ENCODE results near the gene MAD1L1.
"Not testable (repeated sequence)": the region's sequence is repeated elsewhere in the genome, so short reads cannot be mapped to it uniquely, and the experiment has no call there.

MAD1L1 gene

GRCh38 chr7:1995911-1996420 lies 236.8 kb downstream of the MAD1L1 start:
- not testable (repeated sequence) for H3K9me3 ChIP-seq (ENCODE audit: control insufficient read depth, insufficient read depth, low read length); H3K9ac ChIP-seq (ENCODE audit: low read depth, low read length); H3K4me1 ChIP-seq (ENCODE audit: insufficient read depth, low read length); H3K36me3 ChIP-seq (ENCODE audit: insufficient read depth, low read length)

GRCh38 chr7:1995426-1995825 lies 237.3 kb downstream of the MAD1L1 start:
- Histone ChIP-seq H3K4me1 (ENCODE audit: insufficient read depth, low read length) (no peaks in the 10 kb centered on the region), H3K9me3 (ENCODE audit: control insufficient read depth, insufficient read depth, low read length) (no peaks in the 10 kb centered on the region), H3K36me3 (ENCODE audit: insufficient read depth, low read length) (no peaks in the 10 kb centered on the region), H3K9ac (ENCODE audit: low read depth, low read length) (no peak overlapping the region)

DNA sequence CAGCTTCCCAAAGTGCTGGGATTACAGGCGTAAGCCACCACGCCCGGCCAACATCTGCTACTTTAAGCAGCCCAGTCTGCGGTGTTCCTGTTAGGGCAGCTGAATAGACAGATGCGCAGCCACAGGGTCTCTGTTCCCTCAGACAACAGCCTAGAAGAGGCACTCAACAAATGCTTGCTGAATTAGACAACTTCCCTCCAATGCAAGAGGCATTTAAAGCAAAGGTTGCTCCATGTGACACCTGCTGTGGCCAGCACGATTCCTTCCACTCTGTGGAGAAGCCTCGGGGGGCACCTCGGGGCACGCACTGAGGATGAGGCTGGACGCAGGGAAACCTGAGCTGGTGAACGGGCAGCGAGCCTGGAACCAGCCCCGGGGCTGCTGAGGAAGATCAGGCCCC lies 237.8 kb downstream of the MAD1L1 start:
- no peak overlapping the region for H3K9ac ChIP-seq (ENCODE audit: low read depth, low read length)

DNA sequence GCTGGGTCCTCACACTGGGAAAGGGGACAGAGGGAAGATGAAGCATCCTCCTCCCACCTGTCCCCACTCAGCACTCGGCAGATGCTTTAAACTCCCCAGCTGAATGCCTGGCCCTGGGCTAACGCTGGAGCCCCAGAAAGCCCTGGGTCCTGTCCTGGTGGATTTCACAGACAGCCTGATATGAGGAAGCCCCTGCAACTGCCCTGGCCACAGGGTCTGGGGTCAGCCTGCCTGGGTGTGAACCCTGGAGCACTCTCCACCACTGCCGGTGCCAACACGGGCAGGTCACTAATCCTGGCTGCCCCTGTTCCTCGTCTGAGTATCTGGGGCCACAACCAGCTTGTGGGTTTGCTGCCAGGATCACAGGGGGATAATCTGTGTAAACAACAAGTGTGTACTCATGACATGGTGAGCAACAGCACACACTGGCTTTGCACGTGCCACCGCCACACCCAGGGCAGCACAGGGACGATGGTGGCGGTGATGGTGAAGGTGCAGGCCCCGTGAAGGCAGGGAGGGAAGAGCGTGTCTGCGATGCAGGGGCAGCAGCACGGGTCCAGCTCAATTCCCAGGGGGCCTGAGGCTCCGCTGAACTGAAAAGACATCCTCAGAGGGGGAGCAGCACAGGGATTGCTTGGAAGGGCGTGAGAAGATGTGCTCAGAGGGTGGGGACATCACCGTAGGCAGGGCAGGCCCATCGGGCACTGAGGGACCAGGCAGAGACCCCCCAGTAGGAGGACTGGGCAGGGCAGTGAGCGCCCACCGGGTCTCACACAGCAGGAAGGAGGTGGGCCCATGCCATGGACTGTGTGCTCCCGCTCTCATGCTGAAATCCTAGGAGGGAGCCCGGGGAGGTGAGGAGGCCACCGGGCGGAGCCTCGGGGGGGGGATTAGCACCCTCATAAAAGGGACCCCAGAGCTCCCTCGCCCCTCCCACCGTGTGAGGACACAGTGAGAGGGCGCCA lies 238.7 kb downstream of the MAD1L1 start:
- Histone ChIP-seq H3K36me3 (ENCODE audit: insufficient read depth, low read length) (no peaks in the 10 kb centered on the region), H3K9ac (ENCODE audit: low read depth, low read length) (no peak overlapping the region), H3K4me1 (ENCODE audit: insufficient read depth, low read length) (no peaks in the 10 kb centered on the region), H3K9me3 (ENCODE audit: control insufficient read depth, insufficient read depth, low read length) (no peaks in the 10 kb centered on the region)

More for the DNA sequence above, 237.8 kb downstream of the MAD1L1 start:
- Histone ChIP-seq H3K9me3 (ENCODE audit: control insufficient read depth, insufficient read depth, low read length) (no peaks in the 10 kb centered on the region), H3K36me3 (ENCODE audit: insufficient read depth, low read length) (no peaks in the 10 kb centered on the region), H3K4me1 (ENCODE audit: insufficient read depth, low read length) (no peaks in the 10 kb centered on the region)

GRCh38 chr7:1993031-1993695 lies 239.6 kb downstream of the MAD1L1 start:
- Histone ChIP-seq H3K4me1 (ENCODE audit: insufficient read depth, low read length) (no peaks in the 10 kb centered on the region), H3K9me3 (ENCODE audit: control insufficient read depth, insufficient read depth, low read length) (no peaks in the 10 kb centered on the region), H3K36me3 (ENCODE audit: insufficient read depth, low read length) (no peaks in the 10 kb centered on the region), H3K9ac (ENCODE audit: low read depth, low read length) (no peak overlapping the region)

DNA sequence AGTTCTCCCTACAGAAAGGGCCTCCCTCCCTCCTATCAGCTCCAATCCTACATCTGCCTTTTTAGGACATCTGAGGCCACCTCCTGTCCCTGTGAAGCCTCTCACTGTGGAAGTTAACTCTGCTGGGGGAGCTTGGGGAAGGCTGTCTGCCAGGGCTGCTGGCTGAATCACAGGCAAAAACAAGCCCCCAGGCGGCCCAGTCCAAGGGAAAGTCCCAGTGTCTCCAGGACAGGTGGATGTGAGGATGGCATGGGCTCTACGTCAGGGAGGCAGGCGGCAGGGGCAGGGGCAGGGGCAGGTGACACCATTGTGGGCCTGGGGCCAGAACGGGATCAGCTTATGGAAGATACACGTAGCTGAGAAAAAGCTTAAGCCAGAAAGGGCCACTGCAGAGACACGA lies 240.2 kb downstream of the MAD1L1 start:
- H3K36me3 ChIP-seq (ENCODE audit: insufficient read depth, low read length), result no peaks in the 10 kb centered on the region
- H3K9ac ChIP-seq (ENCODE audit: low read depth, low read length), result no peak overlapping the region
- no peaks in the 10 kb centered on the region for H3K4me1 ChIP-seq (ENCODE audit: insufficient read depth, low read length)
- no peaks in the 10 kb centered on the region for H3K9me3 ChIP-seq (ENCODE audit: control insufficient read depth, insufficient read depth, low read length)

- H3K9me3 ChIP-seq (ENCODE audit: control insufficient read depth, insufficient read depth, low read length), result no peaks in the 10 kb centered on the region
- H3K4me1 ChIP-seq (ENCODE audit: insufficient read depth, low read length), result peaks cover 3% of the 10 kb centered on the region; the same call in 1 of the 2 replicates
- H3K9ac ChIP-seq (ENCODE audit: low read depth, low read length), result no peak overlapping the region
- H3K36me3 ChIP-seq (ENCODE audit: insufficient read depth, low read length), result no peaks in the 10 kb centered on the region; the same call in 1 of the 2 replicates
Measured at GRCh38 chr7:1990001-1990670, 242.6 kb downstream of the MAD1L1 start.

GRCh38 chr7:1989049-1989860 lies 243.5 kb downstream of the MAD1L1 start:
- H3K9ac ChIP-seq (ENCODE audit: low read depth, low read length), result no peak overlapping the region
- H3K9me3 ChIP-seq (ENCODE audit: control insufficient read depth, insufficient read depth, low read length), result no peaks in the 10 kb centered on the region
- H3K36me3 ChIP-seq (ENCODE audit: insufficient read depth, low read length), result no peaks in the 10 kb centered on the region; the same call in 1 of the 2 replicates
- H3K4me1 ChIP-seq (ENCODE audit: insufficient read depth, low read length), result peaks cover 4% of the 10 kb centered on the region; the same call in 1 of the 2 replicates

DNA sequence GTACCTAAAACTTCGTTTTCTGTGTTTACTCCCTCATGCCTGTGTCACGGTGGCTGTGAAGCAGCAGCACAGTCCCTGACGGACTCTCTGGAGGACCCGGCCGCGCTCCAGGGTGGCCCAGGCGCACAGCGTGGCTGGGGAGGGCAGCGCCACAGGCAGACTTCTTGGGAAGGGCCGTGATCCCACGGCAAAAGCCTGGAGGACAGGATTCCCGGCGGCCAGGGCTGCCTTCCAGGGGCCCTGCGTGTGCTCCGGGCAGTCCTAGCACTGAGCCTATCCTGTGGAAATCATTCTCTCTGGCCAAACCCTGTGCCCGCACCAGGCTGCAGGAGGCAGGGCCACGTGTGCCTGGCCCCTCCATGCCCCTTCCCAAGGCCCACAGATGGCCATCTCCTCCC lies 244.2 kb downstream of the MAD1L1 start:
- H3K9ac ChIP-seq (ENCODE audit: low read depth, low read length), result no peak overlapping the region
- peaks cover 4% of the 10 kb centered on the region; the same call in 1 of the 2 replicates for H3K4me1 ChIP-seq (ENCODE audit: insufficient read depth, low read length)
- H3K36me3 ChIP-seq (ENCODE audit: insufficient read depth, low read length), result no peaks in the 10 kb centered on the region; the same call in 1 of the 2 replicates
- H3K9me3 ChIP-seq (ENCODE audit: control insufficient read depth, insufficient read depth, low read length), result no peaks in the 10 kb centered on the region

- no peaks in the 10 kb centered on the region for H3K9me3 ChIP-seq (ENCODE audit: control insufficient read depth, insufficient read depth, low read length)
- H3K4me1 ChIP-seq (ENCODE audit: insufficient read depth, low read length), result peaks cover 4% of the 10 kb centered on the region; the same call in 1 of the 2 replicates
- H3K36me3 ChIP-seq (ENCODE audit: insufficient read depth, low read length), result no peaks in the 10 kb centered on the region; the same call in 1 of the 2 replicates
- no peak overlapping the region for H3K9ac ChIP-seq (ENCODE audit: low read depth, low read length)
Measured at GRCh38 chr7:1987591-1988532, 244.9 kb downstream of the MAD1L1 start.

DNA sequence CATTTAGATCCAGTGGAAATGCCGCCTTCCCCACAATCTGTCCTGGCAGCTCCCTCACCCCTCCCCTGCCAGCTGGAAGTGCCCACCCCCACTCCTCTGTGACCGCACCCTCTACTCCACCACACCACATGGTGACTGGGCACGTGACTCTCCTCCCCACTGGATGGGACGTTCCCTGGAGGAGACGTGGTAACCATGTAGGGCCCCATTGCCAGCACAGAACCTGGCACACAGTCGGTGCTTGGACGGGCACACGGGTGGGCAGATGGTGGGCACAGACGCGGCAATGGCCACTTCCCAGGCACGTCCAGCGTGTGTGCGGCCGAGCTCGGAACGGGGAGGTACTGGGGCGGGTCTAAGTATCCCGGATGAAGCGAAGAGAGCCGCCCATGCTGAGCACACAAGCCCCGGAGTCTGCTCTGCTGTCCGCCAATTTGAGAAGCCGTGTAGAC lies 245.6 kb downstream of the MAD1L1 start:
- Histone ChIP-seq H3K9me3 (ENCODE audit: control insufficient read depth, insufficient read depth, low read length) (no peaks in the 10 kb centered on the region), H3K9ac (ENCODE audit: low read depth, low read length) (no peak overlapping the region), H3K4me1 (ENCODE audit: insufficient read depth, low read length) (peaks cover 4% of the 10 kb centered on the region; the same call in 1 of the 2 replicates), H3K36me3 (ENCODE audit: insufficient read depth, low read length) (no peaks in the 10 kb centered on the region; the same call in 1 of the 2 replicates)

DNA sequence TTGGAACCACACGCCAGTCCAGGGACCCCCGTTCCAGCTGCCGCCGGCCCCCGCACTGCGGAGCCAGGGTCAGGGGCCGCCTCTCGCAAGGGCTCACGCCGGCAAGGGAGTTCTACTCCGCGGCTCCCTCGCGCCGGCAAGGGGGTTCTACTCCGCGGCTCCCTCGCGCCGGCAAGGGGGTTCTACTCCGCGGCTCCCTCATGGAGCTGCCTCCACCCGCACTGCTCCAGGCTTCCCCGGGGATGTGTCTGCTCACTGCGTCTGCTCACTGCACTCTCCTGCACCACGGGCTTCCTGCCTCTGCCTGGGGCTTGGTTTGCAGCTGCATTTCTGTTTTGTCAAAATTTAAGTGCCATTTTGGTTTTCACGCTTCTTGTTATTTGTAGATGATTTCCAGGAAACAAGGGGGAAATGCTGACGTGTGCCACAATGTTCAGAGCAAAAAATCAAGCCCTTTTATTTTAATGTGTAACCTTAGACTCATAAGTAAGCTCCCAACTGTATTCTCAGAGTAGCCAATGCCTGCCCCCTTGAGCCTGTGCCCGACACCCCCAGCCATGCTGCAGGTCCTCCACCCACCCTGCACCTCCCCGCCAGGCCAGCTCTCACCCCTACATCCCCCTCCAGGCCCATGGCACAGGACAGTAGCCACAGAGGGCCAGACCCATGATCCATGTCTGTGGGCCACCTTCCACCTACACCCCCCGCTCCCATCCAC lies 246.2 kb downstream of the MAD1L1 start:
- H3K36me3 ChIP-seq (ENCODE audit: insufficient read depth, low read length), result no peaks in the 10 kb centered on the region; the same call in 1 of the 2 replicates
- no peaks in the 10 kb centered on the region for H3K9me3 ChIP-seq (ENCODE audit: control insufficient read depth, insufficient read depth, low read length)
- peaks cover 4% of the 10 kb centered on the region; the same call in 1 of the 2 replicates for H3K4me1 ChIP-seq (ENCODE audit: insufficient read depth, low read length)
- no peak overlapping the region for H3K9ac ChIP-seq (ENCODE audit: low read depth, low read length)

All from ES-I3 (cell line).